Measurements from ENCODE around the gene PHOX2B.

Gene PHOX2B

DNA sequence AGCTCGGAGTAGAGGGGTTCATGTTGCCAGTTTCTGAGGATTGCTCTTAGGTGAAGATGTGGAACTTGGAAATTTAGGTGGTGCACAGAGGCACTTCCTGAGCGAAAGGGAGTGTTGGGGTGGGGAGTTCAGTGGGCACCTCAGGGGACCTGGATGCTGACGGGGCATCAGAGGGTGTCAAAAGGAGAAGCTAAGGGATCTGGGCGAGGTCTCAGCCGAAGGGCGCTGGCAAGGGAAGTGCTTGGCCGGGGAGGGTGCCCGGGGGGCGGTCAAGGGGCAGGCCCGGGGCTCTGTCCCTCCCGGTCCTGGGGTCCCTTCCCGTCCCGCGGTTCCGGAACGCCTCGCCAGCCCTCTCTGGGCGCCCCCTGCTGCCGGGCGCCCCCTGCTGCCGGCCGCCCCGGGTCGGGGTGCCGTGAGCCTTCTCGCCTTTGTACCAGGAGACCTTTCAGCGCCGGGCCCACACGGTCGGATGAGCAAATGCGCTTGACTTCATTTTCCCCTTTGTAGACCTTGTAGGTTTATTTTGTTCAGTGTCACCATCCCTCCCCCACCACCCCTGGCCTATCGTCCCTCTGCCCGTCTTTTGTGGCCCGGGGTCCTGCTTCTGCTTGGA, 3.0 kb upstream of the PHOX2B start:
- H3K79me2 ChIP-seq (ENCODE audit: control insufficient read depth, low read length), result no peaks in the 10 kb centered on the region
- H3K4me2 ChIP-seq (ENCODE audit: low read length), result no peak overlapping the region
- peaks cover 3% of the 10 kb centered on the region; the same call in 1 of the 2 replicates for H3K9me3 ChIP-seq (ENCODE audit: control insufficient read depth, insufficient read depth, low read length)
- no peaks in the 10 kb centered on the region for H3F3A ChIP-seq (ENCODE audit: control insufficient read depth, insufficient read depth)
- H3K9me2 ChIP-seq (replicated peaks; ENCODE audit: control insufficient read depth, low read length), result no peaks in the 10 kb centered on the region
- no peaks in the 10 kb centered on the region for H3K4me1 ChIP-seq (ENCODE audit: control insufficient read depth, low read length)
- peaks cover 9% of the 10 kb centered on the region for H3K27me3 ChIP-seq (ENCODE audit: control insufficient read depth, low read length)
- H3K36me3 ChIP-seq (ENCODE audit: control insufficient read depth, low read length), result no peaks in the 10 kb centered on the region
- no peak overlapping the region for H3K27ac ChIP-seq (ENCODE audit: low read depth, low read length)
- H3K4me3 ChIP-seq (ENCODE audit: low read length), result no peak overlapping the region
- TF ChIP-seq, protein P1, sequence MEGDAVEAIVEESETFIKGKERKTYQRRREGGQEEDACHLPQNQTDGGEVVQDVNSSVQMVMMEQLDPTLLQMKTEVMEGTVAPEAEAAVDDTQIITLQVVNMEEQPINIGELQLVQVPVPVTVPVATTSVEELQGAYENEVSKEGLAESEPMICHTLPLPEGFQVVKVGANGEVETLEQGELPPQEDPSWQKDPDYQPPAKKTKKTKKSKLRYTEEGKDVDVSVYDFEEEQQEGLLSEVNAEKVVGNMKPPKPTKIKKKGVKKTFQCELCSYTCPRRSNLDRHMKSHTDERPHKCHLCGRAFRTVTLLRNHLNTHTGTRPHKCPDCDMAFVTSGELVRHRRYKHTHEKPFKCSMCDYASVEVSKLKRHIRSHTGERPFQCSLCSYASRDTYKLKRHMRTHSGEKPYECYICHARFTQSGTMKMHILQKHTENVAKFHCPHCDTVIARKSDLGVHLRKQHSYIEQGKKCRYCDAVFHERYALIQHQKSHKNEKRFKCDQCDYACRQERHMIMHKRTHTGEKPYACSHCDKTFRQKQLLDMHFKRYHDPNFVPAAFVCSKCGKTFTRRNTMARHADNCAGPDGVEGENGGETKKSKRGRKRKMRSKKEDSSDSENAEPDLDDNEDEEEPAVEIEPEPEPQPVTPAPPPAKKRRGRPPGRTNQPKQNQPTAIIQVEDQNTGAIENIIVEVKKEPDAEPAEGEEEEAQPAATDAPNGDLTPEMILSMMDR (IDR thresholded peaks at IDR 0.05; ENCODE audit: low read depth, low read length, poor library complexity, severe bottlenecking), result peak; percentile 32
- TF ChIP-seq EZH2phosphoT487 (IDR thresholded peaks at IDR 0.05; ENCODE audit: borderline replicate concordance, low read length), result no peak
- H4K20me1 ChIP-seq (ENCODE audit: control insufficient read depth, insufficient read depth, low read depth, low read length), result no peaks in the 10 kb centered on the region

DNA sequence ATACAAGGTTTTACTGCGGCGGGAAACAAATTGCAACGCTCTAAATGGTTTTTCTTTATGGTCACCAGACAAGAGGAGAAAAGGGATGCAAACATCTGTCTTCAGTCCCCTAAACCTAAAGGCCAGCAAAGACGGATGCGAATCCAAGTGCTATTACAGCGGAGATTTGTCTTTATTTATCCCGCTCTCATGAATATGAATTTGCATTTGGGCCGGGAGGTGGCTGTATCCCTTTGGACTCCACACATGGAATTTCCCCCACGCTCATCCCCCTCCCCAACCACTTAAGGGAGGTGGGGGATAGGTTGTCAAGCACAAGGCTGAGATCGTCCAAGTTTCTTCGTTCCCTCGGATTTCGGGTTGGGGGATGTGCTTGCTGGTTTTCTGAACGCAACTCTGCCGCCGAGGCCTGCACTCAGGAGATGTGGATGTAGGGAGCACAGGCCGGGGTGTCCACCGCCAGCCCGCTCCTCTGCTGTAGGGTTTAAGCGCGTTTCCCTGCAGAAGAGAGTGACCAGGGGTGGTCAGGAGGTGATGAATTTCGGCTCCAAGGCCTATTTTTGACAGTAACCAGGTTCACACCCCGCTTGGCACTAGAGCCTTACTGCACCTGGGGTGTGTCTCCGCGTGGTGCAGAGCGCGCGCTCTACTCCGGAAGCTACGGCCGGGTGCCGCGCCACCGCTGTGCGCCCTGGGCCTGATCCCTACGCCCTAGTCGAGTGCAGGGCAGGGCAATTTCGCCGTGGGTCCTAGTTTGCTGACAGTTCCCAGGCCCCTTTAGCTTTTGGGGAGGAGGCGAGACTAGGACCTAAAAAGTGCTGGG, 2.3 kb upstream of the PHOX2B start:
- Histone ChIP-seq H3K9me2 (replicated peaks; ENCODE audit: control insufficient read depth, low read length) (no peaks in the 10 kb centered on the region), H3K36me3 (ENCODE audit: control insufficient read depth, low read length) (no peaks in the 10 kb centered on the region), H3K4me3 (ENCODE audit: low read length) (no peak overlapping the region), H3K27me3 (ENCODE audit: control insufficient read depth, low read length) (peaks cover 9% of the 10 kb centered on the region), H4K20me1 (ENCODE audit: control insufficient read depth, insufficient read depth, low read depth, low read length) (no peaks in the 10 kb centered on the region), H3K9me3 (ENCODE audit: control insufficient read depth, insufficient read depth, low read length) (peaks cover 5% of the 10 kb centered on the region; the same call in 1 of the 2 replicates), H3K79me2 (ENCODE audit: control insufficient read depth, low read length) (no peaks in the 10 kb centered on the region), H3K4me1 (ENCODE audit: control insufficient read depth, low read length) (no peaks in the 10 kb centered on the region), H3K4me2 (ENCODE audit: low read length) (no peak overlapping the region), H3F3A (ENCODE audit: control insufficient read depth, insufficient read depth) (no peaks in the 10 kb centered on the region), H3K27ac (ENCODE audit: low read depth, low read length) (no peak overlapping the region)
- TF ChIP-seq, protein P1 (IDR thresholded peaks at IDR 0.05; ENCODE audit: low read depth, low read length, poor library complexity, severe bottlenecking), result no peak
- no peak for TF ChIP-seq EZH2phosphoT487 (IDR thresholded peaks at IDR 0.05; ENCODE audit: borderline replicate concordance, low read length)

- no peaks in the 10 kb centered on the region for H3F3A ChIP-seq (ENCODE audit: control insufficient read depth, insufficient read depth)
- TF ChIP-seq, protein P1 (IDR thresholded peaks at IDR 0.05; ENCODE audit: low read depth, low read length, poor library complexity, severe bottlenecking), result no peak
- TF ChIP-seq EZH2phosphoT487 (IDR thresholded peaks at IDR 0.05; ENCODE audit: borderline replicate concordance, low read length), result no peak
- H3K4me3 ChIP-seq (ENCODE audit: low read length), result no peak overlapping the region
- H4K20me1 ChIP-seq (ENCODE audit: control insufficient read depth, insufficient read depth, low read depth, low read length), result no peaks in the 10 kb centered on the region
- no peaks in the 10 kb centered on the region for H3K4me1 ChIP-seq (ENCODE audit: control insufficient read depth, low read length)
- H3K9me3 ChIP-seq (ENCODE audit: control insufficient read depth, insufficient read depth, low read length), result peaks cover 5% of the 10 kb centered on the region; the same call in 1 of the 2 replicates
- no peak overlapping the region for H3K27ac ChIP-seq (ENCODE audit: low read depth, low read length)
- no peaks in the 10 kb centered on the region for H3K9me2 ChIP-seq (replicated peaks; ENCODE audit: control insufficient read depth, low read length)
- H3K79me2 ChIP-seq (ENCODE audit: control insufficient read depth, low read length), result no peaks in the 10 kb centered on the region
- H3K36me3 ChIP-seq (ENCODE audit: control insufficient read depth, low read length), result no peaks in the 10 kb centered on the region
- H3K27me3 ChIP-seq (ENCODE audit: control insufficient read depth, low read length), result peaks cover 9% of the 10 kb centered on the region
- no peak overlapping the region for H3K4me2 ChIP-seq (ENCODE audit: low read length)
Observed at GRCh38 chr4:41750121-41750625, 1.6 kb upstream of the PHOX2B start.
